HPDE6-E6E7 (cell line): ENCODE measurements around the gene ICAM4.
"Not testable (repeated sequence)": the region's sequence is repeated elsewhere in the genome, so short reads cannot be mapped to it uniquely, and the experiment has no call there.

Source experiments
- DNase-seq: peaks from one replicate; pipeline ENCODE4 v3.0.0; 2011; ENCODE audit warnings: missing footprints; ENCODE audit errors: extremely low spot score

Gene ICAM4, protein sequence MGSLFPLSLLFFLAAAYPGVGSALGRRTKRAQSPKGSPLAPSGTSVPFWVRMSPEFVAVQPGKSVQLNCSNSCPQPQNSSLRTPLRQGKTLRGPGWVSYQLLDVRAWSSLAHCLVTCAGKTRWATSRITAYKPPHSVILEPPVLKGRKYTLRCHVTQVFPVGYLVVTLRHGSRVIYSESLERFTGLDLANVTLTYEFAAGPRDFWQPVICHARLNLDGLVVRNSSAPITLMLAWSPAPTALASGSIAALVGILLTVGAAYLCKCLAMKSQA

DNA sequence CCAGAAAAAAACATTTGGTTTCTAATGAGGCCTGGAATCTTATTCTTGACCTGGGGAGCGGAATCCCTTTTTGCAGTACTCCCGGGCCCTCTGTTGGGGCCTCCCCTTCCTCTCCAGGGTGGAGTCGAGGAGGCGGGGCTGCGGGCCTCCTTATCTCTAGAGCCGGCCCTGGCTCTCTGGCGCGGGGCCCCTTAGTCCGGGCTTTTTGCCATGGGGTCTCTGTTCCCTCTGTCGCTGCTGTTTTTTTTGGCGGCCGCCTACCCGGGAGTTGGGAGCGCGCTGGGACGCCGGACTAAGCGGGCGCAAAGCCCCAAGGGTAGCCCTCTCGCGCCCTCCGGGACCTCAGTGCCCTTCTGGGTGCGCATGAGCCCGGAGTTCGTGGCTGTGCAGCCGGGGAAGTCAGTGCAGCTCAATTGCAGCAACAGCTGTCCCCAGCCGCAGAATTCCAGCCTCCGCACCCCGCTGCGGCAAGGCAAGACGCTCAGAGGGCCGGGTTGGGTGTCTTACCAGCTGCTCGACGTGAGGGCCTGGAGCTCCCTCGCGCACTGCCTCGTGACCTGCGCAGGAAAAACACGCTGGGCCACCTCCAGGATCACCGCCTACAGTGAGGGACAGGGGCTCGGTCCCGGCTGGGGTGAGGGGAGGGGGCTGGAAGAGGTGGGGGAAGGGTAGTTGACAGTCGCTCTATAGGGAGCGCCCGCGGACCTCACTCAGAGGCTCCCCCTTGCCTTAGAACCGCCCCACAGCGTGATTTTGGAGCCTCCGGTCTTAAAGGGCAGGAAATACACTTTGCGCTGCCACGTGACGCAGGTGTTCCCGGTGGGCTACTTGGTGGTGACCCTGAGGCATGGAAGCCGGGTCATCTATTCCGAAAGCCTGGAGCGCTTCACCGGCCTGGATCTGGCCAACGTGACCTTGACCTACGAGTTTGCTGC lies at the start of gene ICAM4:
Gene ICAM4 (plus strand): TSS at position 153 of the 935 bp plus-strand sequence. CDS start 58 bp downstream, at position 211.
- no peak for DNase-seq

DNA sequence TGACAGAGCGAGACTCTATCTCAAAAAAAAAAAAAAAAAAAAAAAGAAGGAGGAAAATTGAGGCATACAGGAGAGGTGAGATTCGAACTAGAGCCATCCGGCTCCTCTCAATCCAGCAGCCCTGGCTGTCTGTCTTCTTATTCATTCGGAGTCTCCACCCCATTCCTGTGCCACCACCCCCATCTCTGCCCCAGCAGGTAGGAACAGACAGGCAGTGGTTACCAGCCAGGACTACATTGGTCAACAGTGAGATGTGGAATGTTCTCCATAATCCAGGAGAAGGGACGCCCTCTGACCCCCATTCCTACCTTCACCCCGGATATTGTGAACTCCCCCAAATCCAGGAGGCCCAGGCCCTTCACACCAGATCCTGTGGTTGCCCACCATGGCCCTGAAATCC lies 49.1 kb upstream of the ICAM4 start:
- peak; percentile 35 for DNase-seq

DNA sequence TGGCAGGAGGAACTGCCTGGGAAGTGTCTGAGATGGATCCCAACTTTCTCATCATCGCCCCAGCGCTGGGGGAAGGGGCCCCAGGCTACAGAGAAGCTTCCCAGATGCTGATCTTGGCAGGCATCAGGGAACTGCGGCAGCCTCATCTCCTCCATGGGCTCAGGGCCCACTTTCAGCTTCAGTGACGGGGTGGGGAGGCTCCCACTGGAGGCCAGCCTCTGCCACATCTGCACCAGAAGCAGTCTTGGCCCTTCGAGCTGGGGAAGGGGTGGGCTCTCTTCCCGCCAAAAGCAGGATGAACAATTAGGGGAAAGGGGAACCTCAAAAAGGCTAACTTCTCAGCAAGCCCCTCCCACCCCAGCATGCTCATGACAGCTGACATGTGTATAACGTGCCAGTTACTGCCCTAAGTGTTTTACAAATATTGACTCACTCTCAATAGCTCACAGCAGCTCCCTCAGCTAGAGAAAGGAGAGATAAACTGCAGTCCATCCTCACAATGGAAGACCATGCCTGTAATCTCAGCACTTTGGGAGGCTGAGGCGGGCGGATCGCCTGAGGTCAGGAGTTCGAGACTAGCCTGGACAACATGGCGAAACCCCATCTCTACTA lies 48.5 kb upstream of the ICAM4 start:
- DNase-seq = peak; percentile 41

DNA sequence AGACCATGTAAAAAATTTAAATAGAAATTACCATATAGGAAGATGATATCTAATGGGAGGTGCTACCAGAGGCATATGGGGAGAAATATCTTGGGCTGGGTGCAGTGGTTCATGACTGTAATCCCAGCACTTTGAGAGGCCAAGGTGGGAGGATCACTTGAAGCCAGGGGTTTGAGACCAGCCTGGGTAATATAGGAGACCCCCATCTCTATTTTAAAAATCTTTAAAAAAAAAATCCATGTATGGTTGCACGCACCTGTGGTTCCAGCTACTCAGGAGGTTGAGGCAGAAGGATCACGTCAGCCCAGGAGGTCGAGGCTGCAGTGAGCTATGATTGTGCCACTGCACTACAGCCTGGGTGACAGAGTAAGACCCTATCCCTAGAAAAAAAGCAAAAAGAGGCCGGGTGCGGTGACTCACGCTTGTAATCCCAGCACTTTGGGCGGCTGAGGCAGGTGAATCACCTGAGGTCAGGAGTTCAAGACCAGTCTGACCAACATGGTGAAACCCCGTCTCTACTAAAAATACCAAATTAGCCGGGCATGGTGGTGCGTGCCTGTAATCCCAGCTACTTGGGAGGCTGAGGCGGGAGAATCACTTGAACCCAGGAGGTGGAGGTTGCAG lies 44.8 kb upstream of the ICAM4 start:
- DNase-seq = not testable (repeated sequence)

DNA sequence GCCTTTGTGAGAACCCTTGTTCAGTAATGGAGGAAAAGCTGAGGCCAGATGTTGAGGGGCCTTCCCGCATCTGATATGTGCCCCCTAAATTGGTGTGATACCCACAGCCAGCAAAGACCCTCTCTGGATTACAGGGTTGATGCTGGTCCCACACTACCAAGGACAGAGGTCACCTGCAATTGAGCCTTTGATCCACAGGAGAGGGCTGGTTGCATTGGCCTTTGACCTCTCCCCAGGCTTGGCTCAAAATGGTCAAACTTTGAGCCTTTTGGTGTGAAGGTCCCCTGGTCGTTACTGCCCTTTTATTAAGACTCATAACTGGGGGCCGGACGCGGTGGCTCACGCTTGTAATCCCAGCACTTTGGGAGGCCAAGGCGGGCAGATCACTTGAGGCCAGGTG lies 43.1 kb upstream of the ICAM4 start:
- no peak for DNase-seq

DNA sequence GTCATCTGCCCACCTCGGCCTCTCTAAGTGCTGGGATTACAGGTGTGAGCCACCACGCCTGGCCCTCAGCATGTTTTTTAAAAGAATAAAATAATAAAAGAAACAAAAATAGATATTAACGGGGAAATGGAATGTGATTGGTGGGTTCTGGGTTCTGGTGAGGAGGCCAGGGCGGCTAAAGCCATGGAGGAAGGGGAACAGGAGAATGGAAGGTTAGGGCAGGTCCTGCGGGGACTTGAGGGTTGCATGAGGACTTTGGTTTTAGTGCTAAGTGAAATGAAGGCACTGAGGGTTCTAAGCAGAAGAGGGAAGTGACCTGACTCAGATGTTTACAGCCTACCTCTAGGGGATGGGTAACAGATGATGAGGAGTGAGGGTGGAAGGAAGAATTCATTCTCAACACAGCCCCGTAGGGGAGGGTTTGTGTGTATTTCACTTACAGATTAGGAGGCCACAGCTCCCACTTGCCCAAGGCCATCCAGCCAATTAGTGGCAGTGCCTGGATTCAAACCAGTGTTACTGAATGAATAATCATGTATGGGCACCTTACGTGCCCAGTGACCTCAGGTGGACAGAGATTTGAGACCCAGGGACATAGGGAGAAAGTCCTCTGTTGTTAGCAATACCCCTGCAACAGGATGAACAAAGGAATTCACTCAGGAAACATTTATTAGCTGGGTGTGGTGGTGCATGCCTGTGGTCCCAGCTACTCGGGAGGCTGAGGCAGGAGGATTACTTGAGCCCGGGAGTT lies 41.4 kb upstream of the ICAM4 start:
- DNase-seq = no peak

DNA sequence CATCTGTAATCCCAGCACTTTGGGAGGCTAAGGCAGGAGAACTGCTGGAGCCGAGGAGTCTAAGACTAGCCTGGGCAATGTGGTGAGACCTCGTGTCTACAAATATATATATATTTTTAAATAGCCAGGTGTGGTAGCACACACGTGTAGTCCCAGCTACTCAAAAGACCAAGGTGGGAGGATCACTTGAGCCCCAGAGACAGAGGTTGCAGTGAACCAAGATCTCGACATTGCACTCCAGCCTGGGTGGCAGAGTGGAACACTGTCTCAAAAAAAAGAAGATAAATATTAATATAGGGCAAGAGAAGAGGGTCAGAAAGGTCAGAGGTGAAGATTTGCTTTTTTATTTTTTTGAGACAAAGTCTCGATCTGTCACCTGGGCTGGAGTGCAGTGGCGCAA lies 40.2 kb upstream of the ICAM4 start:
- DNase-seq = no peak

DNA sequence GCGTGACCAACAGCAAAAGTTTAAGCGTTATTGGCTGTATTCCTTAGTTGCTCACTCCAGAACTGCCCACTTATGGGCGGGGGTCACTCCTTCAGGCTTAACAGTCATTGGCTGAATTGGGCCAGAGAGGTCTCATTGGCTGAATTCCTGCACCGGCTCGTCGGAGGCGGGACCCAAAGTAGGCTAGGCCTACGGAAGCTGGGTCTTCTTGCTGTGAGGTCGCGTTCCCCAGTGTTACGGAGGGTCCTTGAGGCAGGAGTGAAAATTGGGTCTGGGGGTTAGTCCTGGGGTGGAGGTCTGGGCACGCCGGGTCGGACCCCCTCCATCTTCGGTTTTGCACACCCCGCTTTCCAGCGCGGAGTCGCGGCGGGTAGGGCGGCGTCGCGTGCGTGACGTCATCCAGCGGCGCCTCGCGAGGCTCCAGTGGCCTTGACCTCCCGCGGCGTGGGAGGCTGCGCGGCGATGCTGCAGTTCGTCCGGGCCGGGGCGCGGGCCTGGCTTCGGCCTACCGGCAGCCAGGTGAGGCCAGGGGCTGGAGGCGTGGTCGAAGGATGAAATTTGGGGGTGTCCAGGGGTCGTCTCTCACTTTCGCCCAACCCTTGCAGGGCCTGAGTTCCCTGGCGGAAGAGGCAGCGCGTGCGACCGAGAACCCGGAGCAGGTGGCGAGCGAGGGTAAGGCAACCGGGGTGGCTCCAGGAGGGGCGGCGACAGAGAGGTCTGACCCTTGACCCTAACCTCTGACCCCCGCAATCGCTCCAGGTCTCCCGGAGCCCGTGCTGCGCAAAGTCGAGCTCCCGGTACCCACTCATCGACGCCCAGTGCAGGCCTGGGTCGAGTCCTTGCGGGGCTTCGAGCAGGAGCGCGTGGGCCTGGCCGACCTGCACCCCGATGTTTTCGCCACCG lies 34.7 kb upstream of the ICAM4 start, which contains the start of gene MRPL4:
Gene MRPL4 (plus strand): TSS at position 423 of the 903 bp plus-strand sequence. CDS start 40 bp downstream, at position 463.
- DNase-seq = peak; percentile 96

DNA sequence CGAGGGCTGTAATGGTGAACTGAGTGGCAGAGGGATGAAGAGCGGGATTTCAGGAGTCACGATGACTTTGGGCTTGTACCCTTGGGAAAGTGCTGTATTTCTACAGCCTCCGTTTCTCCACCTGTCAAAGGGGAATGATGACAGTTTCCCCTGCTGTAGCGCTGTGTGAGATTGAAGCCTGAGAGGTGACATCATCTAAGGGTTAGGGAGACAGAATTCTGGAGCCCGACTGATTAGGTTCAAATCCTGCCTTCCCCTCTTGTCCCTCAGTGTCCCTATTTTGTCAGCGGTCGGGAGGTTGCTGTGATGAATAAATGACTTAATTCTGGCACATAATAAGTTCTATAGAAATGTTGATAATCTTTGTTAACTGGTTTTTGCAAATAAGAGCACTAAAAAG lies 34.0 kb upstream of the ICAM4 start:
- DNase-seq = no peak

DNA sequence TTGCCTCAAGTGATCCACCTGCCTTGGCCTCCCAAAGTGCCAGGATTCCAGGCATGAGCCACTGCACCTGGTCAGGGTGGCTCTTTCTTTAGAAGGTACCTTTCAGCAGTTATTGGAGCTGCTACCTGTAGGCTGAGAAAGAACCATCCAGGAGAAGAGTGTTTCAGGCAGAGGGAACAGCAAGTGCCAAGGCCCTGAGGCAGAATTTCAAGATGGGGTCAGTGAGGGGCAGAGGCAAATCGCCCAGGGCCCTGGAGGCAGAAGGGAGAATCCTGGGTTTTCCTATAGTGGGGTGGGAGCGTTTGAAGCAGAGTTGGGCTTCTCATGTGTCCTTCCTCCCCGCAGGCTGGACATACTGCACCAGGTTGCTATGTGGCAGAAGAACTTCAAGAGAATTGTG lies 32.5 kb upstream of the ICAM4 start:
- no peak for DNase-seq

DNA sequence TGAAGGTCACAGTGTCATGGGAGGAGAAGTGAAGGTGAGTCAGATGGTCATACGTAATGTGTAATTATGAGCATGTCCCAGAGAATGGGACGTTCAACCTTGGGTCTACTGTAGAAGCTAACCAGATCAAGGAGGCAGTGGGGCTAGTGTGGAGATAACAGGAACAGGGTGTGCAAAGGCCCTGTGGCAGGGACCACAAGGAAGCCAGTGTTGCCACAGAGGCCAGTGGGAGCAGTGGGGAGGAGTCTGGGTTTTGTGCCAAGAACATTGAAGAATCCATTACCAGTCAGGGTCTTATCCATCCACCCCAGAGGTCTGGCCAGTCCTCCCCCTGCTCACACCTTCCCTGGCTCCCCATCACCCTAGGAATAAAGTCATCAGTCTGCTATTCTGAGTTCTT lies 31.4 kb upstream of the ICAM4 start:
- DNase-seq = no peak

DNA sequence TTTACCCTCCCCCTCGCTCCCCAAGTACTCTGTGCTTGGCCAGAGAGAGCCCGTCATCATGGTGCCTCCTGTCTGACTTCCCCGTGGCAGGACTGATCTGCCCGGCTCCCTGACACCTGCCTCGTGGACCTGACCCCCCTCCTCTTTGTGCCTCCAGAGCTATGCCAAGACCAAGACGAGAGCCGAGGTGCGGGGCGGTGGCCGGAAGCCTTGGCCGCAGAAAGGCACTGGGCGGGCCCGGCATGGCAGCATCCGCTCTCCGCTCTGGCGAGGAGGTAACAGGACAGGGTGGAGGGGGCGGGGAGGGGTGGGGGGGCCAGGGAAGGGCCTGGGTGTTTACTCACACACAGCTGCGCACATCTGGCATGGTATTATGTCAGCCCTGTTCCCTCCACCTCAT lies 30.2 kb upstream of the ICAM4 start:
- DNase-seq = no peak

DNA sequence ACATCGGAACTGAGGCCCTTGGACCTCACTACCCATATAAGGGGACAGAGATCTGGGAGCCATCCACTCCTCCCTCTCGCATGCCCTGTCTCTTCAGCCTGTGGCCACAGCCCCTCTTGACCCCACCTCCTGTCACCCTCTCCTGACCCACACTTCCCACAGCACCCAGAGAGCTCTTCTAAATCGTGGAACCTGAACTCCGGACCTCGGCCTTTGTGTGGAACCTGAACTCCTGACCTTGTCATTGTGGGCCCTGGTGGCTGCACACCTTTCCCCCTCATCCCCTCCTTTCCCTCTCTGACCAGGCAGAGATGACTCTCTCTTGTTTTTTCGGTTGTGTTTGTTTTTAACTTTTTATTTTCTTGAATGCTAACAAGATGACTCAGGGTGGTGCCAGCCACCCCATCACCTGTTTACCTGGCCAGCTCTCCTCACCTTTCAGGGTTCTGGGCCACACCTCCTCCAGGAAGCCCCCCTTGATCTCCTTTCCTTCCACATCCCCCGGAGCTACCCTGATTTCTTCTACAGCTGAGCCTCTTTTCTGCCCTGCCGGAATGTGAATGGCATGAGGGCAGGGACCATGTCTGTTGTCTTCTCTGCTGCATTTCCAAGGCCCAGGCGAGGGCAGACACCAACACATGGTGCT lies 29.7 kb upstream of the ICAM4 start:
- DNase-seq = no peak

DNA sequence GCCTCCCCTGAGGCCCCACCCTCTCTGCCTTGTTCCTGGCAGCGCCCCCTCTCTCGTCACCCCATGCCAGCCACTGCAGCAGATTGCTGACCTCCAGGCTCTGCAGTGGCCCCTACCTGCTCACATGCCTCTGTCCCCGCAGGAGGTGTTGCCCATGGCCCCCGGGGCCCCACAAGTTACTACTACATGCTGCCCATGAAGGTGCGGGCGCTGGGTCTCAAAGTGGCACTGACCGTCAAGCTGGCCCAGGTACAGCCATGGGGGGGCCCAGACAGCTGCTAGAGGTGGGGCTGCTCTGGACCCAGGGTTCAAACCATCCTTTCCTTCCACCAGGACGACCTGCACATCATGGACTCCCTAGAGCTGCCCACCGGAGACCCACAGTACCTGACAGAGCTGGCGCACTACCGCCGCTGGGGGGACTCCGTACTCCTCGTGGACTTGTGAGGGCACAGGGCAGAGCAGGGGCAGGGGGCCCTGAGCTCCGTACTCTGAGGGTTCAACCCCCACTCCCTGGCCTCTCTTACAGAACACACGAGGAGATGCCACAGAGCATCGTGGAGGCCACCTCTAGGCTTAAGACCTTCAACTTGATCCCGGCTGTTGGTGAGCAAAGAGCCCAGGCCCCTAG lies 28.6 kb upstream of the ICAM4 start:
- no peak for DNase-seq

DNA sequence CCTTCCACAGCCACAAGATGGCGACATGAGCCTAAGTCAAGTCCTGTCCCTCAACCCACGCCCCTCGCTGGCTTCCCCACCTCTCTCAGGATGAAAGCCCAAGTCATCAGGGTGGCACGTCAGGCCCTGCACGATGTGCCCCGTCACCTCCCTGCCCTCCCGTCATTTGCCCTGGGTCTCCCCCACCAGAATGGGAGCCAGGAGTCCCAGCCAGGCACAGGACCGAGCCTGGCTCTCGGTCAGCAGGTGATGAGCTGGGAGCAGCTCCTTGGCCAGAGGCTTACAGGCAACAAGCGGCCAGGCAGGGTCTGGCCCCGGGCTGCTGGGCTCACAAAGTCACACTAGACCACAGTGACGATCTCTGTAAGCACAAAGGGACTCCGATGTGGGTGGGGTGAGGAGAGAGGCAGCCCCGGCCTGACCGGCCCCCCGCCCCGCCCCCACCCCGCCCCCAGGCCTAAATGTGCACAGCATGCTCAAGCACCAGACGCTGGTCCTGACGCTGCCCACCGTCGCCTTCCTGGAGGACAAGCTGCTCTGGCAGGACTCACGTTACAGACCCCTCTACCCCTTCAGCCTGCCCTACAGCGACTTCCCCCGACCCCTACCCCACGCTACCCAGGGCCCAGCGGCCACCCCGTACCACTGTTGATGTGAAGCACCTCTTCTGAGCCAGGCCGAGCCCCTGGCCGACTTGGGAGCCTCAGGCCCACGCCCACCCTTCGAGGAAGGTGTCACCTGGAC lies 27.4 kb upstream of the ICAM4 start:
- no peak for DNase-seq

DNA sequence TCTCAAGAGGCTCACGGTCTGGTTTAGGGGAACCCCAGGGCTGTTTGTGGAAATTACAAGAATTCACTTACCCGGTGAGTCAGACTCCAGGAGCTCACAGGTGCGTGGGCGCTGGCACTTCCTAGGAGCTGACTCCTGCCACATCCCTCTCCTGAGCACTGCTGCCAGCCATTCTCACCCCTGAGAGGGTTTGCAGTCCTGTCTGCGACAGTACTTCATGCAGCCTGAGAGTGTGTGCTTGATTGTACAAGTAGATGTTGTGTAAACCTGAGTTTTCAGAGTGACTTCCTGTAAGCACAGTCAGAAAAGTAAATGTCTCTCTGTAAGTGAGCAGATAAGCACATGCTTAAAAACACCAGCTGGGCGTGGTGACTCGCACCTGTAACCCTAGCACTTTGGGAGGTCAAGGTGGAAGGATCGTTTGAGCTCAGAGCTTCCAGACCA lies 26.6 kb upstream of the ICAM4 start:
- peak; percentile 64 for DNase-seq

DNA sequence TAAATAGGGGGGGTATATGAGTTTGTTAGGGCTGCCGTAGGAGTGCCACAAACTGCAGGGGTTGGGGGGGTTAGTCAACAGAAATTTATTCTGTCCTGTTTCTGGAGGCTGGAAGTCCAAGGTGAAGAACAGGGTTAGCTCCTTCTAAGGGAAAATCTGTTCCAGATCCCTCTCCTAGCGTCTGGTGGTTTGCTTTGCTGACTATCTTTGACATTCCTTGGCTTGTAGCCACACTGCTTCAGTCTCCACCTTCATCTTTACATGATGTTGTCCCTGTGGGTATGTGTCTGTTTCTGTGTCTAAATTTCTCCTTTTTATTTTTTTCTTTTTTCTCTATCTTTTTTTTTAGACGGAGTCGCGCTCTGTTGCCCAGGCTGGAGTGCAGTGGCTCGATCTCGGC lies 24.0 kb upstream of the ICAM4 start:
- DNase-seq = no peak

DNA sequence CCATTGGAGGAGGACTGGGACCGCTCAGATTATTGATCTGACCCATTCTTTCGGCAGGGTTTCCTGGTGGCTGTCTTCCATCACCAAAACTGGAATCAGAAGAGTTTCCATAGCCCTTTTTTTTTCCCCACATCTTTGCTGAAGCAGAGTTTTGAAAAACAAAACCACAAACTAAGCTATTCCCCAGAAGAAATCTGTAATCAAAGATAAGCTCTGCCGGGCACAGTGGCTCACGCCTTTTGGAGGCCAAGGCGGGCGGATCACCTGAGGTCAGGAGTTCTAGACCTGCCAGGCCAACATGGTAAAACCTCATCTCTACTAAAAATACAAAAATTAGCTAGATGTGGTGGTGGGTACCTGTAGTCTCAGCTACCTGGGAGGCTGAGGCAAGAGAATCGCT lies 20.0 kb upstream of the ICAM4 start:
- DNase-seq = no peak
